Tibial nerve (tissue), 3 donors: ENCODE results near the gene GGNBP2.

Experiments used
- CTCF ChIP-seq, 5 experiments: fragments of 200-600 bp in 3 of 5; fragments of 450-650 bp in 2 of 5; sonication (generic) in 3 of 5; IDR thresholded peaks; one replicate each; pipeline ENCODE4 v1.5.1; 2016 to 2019; ENCODE audit warnings: antibody characterized with exemption in 5 of 5, mild to moderate bottlenecking in 3 of 5, moderate library complexity in 2 of 5
- POLR2A ChIP-seq, 2 donors: fragments of 450-650 bp; IDR thresholded peaks; one replicate each; pipeline ENCODE4 v1.6.1; 2017; ENCODE audit warnings: antibody characterized with exemption in 2 of 2, mild to moderate bottlenecking in 2 of 2, moderate library complexity in 2 of 2

GRCh38 chr17:36525113-36525512, 19.6 kb upstream of the GGNBP2 start:
- TF ChIP-seq CTCF (IDR thresholded peaks at IDR 0.05) = no peak
- no peak for TF ChIP-seq POLR2A (IDR thresholded peaks at IDR 0.05)
